Tibial nerve (tissue), 3 donors: ENCODE data around the gene KDM2B.

Source experiments
- POLR2A ChIP-seq, 2 donors: fragments of 450-650 bp; IDR thresholded peaks; one replicate each; pipeline ENCODE4 v1.6.1; 2017; ENCODE audit warnings: antibody characterized with exemption in 2 of 2, mild to moderate bottlenecking in 2 of 2, moderate library complexity in 2 of 2
- TF ChIP-seq, protein P1 (sequence below), 5 experiments: fragments of 200-600 bp in 3 of 5; fragments of 450-650 bp in 2 of 5; sonication (generic) in 3 of 5; IDR thresholded peaks; one replicate each; pipeline ENCODE4 v1.5.1; 2016 to 2019; ENCODE audit warnings: antibody characterized with exemption in 5 of 5, mild to moderate bottlenecking in 3 of 5, moderate library complexity in 2 of 5

DNA sequence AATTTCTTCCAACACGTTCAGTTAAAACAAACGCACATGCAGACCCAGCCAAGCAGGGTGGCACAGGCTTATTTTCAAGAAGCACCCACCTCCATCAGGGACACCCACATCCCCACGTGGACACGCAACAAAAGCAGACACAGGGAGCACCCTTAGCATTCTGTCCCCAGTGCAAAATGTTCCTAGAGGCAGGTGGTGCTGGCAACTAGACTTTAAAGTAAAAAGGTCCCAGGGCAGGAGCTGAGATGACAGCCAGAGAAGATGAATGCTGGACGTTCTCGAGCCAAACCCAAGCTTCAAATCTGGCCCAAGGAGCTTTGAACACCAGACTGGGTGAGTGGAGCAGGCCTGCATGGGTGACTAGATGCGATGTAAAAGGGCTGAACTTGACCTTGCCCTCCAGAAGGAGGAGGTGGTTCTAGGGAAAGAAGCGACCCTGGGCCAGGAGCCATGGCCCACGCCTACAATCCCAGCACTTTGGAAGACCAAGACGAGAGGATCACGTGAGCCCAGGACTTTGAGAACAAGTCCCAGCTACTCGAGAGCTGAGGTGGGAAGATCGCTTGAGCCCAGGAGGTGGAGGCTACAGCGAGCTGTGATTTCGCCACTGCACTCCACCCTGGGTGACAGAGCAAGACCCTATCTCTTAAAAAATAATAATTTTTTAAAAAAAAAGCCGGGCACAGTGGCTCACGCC is 47.3 kb downstream of the KDM2B start:
- no peak for TF ChIP-seq POLR2A (IDR thresholded peaks at IDR 0.05)
- TF ChIP-seq, protein P1, sequence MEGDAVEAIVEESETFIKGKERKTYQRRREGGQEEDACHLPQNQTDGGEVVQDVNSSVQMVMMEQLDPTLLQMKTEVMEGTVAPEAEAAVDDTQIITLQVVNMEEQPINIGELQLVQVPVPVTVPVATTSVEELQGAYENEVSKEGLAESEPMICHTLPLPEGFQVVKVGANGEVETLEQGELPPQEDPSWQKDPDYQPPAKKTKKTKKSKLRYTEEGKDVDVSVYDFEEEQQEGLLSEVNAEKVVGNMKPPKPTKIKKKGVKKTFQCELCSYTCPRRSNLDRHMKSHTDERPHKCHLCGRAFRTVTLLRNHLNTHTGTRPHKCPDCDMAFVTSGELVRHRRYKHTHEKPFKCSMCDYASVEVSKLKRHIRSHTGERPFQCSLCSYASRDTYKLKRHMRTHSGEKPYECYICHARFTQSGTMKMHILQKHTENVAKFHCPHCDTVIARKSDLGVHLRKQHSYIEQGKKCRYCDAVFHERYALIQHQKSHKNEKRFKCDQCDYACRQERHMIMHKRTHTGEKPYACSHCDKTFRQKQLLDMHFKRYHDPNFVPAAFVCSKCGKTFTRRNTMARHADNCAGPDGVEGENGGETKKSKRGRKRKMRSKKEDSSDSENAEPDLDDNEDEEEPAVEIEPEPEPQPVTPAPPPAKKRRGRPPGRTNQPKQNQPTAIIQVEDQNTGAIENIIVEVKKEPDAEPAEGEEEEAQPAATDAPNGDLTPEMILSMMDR (IDR thresholded peaks at IDR 0.05), result no peak
